PC-3 (cell line): ENCODE data around the gene GSG1L. TPM values are rescaled to one million over a fixed set of nuclear protein-coding genes. Genes with fewer than 3 reads are reported as not detected.
A peak's percentile ranks its signal among the peaks of the same experiment; 100 is the strongest.

Source experiments
- ATAC-seq: fragments of 200-7000 bp; cut with Tn5 transposase; 2 replicates; pipeline ENCODE4 v1.9.1; 2020; ENCODE audit warnings: mild to moderate bottlenecking, moderate library complexity
- BruUV-seq: library from RNA; stranded (reverse); fragments of 400-500 nt; replicated peaks from 2 replicates; lab custom pipeline; 2021; lab: Mats Ljungman, UMichigan
- CTCF ChIA-PET: fragments of 300-600 bp; sonication (Branson Sonifier 250); formaldehyde crosslinking; loops from one replicate; lab custom pipeline; 2022; ENCODE audit warnings: antibody characterized with exemption; lab: Charles Lee
- POLR2A ChIA-PET: fragments of 300-600 bp; sonication (Branson Sonifier 250); formaldehyde crosslinking; loops from one replicate; lab custom pipeline; 2022; ENCODE audit warnings: antibody characterized with exemption; ENCODE audit not compliant: unreplicated experiment; lab: Charles Lee
- DNase-seq: peaks from one replicate; pipeline ENCODE4 v3.0.0-alpha.2; 2015
- H2AFZ ChIP-seq: fragments of 300-600 bp; sonication (generic); 2 replicates; pipeline ENCODE4 v1.6.0; 2016; ENCODE audit warnings: antibody characterized with exemption, low read length
- H3F3A ChIP-seq: fragments of 300-600 bp; sonication (generic); one replicate; pipeline ENCODE4 v1.6.0; 2017; ENCODE audit warnings: antibody characterized with exemption, low read length, control low read depth, mild to moderate bottlenecking; ENCODE audit not compliant: unreplicated experiment
- H3K27ac ChIP-seq: fragments of 300-600 bp; sonication (generic); 2 replicates; pipeline ENCODE4 v1.5.1; 2016; ENCODE audit warnings: mild to moderate bottlenecking, low read length
- H3K27me3 ChIP-seq: fragments of 300-600 bp; sonication (generic); 2 replicates; pipeline ENCODE4 v1.6.1; 2016; ENCODE audit warnings: low read length, mixed read lengths
- H3K36me3 ChIP-seq: fragments of 300-600 bp; sonication (generic); 2 replicates; pipeline ENCODE4 v1.6.1; 2016; ENCODE audit warnings: low read depth, mixed run types, low read length, mixed read lengths
- H3K4me1 ChIP-seq: fragments of 300-600 bp; sonication (generic); 2 replicates; pipeline ENCODE4 v1.5.1; 2016; ENCODE audit warnings: low read length; ENCODE audit not compliant: insufficient read depth
- H3K4me2 ChIP-seq: fragments of 300-600 bp; sonication (generic); 2 replicates; pipeline ENCODE4 v1.6.0; 2016; ENCODE audit warnings: low read length
- H3K4me3 ChIP-seq: fragments of 300-600 bp; sonication (generic); 2 replicates; pipeline ENCODE4 v1.5.1; 2016; ENCODE audit warnings: mild to moderate bottlenecking, low read length, mixed read lengths
- H3K79me2 ChIP-seq: fragments of 300-600 bp; sonication (generic); 2 replicates; pipeline ENCODE4 v1.6.1; 2017; ENCODE audit warnings: low read length, mixed read lengths
- H3K9ac ChIP-seq: fragments of 300-600 bp; sonication (generic); 2 replicates; pipeline ENCODE4 v1.6.0; 2016; ENCODE audit warnings: mild to moderate bottlenecking, low read length
- H3K9me2 ChIP-seq: fragments of 300-600 bp; sonication (generic); replicated peaks from 2 replicates; pipeline ENCODE4 v1.6.1; 2016; ENCODE audit warnings: mixed run types, low read length, mixed read lengths
- H3K9me3 ChIP-seq: fragments of 300-600 bp; sonication (generic); 2 replicates; pipeline ENCODE4 v1.6.1; 2016; ENCODE audit warnings: low read length, mixed read lengths
- H4K20me1 ChIP-seq: fragments of 300-600 bp; sonication (generic); 2 replicates; pipeline ENCODE4 v1.6.1; 2016; ENCODE audit warnings: low read length, mixed read lengths
- CTCF ChIP-seq: fragments of 300-600 bp; sonication (generic); conservative IDR thresholded peaks from 2 replicates; pipeline ENCODE4 v1.5.1; 2017; ENCODE audit warnings: antibody characterized with exemption, low read depth, mild to moderate bottlenecking, low read length
- EZH2 ChIP-seq: fragments of 300-600 bp; sonication (generic); IDR thresholded peaks from one replicate; pipeline ENCODE4 v1.6.1; 2017; ENCODE audit warnings: antibody characterized with exemption, mild to moderate bottlenecking, low read length; ENCODE audit not compliant: unreplicated experiment
- EZH2phosphoT487 ChIP-seq: fragments of 300-600 bp; sonication (generic); IDR thresholded peaks from 2 replicates; pipeline ENCODE4 v1.6.1; 2018; ENCODE audit warnings: mild to moderate bottlenecking, antibody characterized with exemption, low read length, borderline replicate concordance
- intact Hi-C: fragments of 100-400 bp; cut with micrococcal nuclease; formaldehyde crosslinking; loops from 2 replicates; pipeline ENCODE4 v1.9.0; 2023
- total RNA-seq: library from RNA; depleted of rRNA; stranded (reverse); fragments of >200 nt; gene quantifications from 2 replicates; pipeline ENCODE4 v1.2.3, GENCODE V29; 2014

GSG1L gene
- total RNA-seq, 1 experiment from 2014 or later: not detected

- H3K36me3 ChIP-seq: peaks cover 12% of the 10 kb centered on the region
- no peak overlapping the region for H3K4me3 ChIP-seq
- no peak overlapping the region for H3K9ac ChIP-seq
- no TSS peak for BruUV-seq
- no peaks in the 10 kb centered on the region for H4K20me1 ChIP-seq
- TF ChIP-seq CTCF (no peak), EZH2 (no peak), EZH2phosphoT487 (no peak)
- no peak overlapping the region for H2AFZ ChIP-seq
- no peaks in the 10 kb centered on the region for H3K79me2 ChIP-seq
- ATAC-seq: no peak
- CTCF ChIA-PET: no interaction called here
- no peaks in the 10 kb centered on the region for H3K9me2 ChIP-seq
- POLR2A ChIA-PET: no interaction called here
- no peaks in the 10 kb centered on the region for H3F3A ChIP-seq
- 0 out of 2 replicates have a peak, but pooled peaks cover 4% of the 10 kb centered on the region for H3K9me3 ChIP-seq
- no peaks in the 10 kb centered on the region for H3K27me3 ChIP-seq
- H3K4me1 ChIP-seq: peaks cover 12% of the 10 kb centered on the region
- H3K27ac ChIP-seq: no peak overlapping the region
- no peak overlapping the region for H3K4me2 ChIP-seq
- intact Hi-C loops: no loop called here
- no peak for DNase-seq
Observed at GRCh38 chr16:27760789-27761176, 302.7 kb downstream of the GSG1L start.

- Histone ChIP-seq H3K36me3 (peaks cover 12% of the 10 kb centered on the region), H3F3A (no peaks in the 10 kb centered on the region), H3K9me2 (no peaks in the 10 kb centered on the region), H3K9me3 (0 out of 2 replicates have a peak, but pooled peaks cover 4% of the 10 kb centered on the region), H4K20me1 (no peaks in the 10 kb centered on the region), H3K4me3 (no peak overlapping the region), H3K4me1 (peaks cover 12% of the 10 kb centered on the region), H2AFZ (no peak overlapping the region), H3K4me2 (no peak overlapping the region), H3K79me2 (no peaks in the 10 kb centered on the region), H3K9ac (no peak overlapping the region), H3K27me3 (no peaks in the 10 kb centered on the region), H3K27ac (no peak overlapping the region)
- intact Hi-C loops: no loop called here
- DNase-seq (no peak), ATAC-seq (no peak)
- ChIA-PET CTCF (no interaction called here), POLR2A (no interaction called here)
- TF ChIP-seq EZH2: no peak
- TF ChIP-seq EZH2phosphoT487: no peak
- TF ChIP-seq CTCF: no peak
- no TSS peak for BruUV-seq
Observed at GRCh38 chr16:27759967-27760788, 303.3 kb downstream of the GSG1L start.

- Histone ChIP-seq H3K4me1 (peaks cover 12% of the 10 kb centered on the region), H3K27ac (no peak overlapping the region), H3F3A (no peaks in the 10 kb centered on the region), H2AFZ (no peak overlapping the region), H3K9me2 (no peaks in the 10 kb centered on the region), H3K79me2 (no peaks in the 10 kb centered on the region), H3K36me3 (peaks cover 8% of the 10 kb centered on the region), H3K4me3 (no peak overlapping the region), H3K9ac (no peak overlapping the region), H4K20me1 (no peaks in the 10 kb centered on the region), H3K9me3 (0 out of 2 replicates have a peak, but pooled peaks cover 4% of the 10 kb centered on the region), H3K27me3 (no peaks in the 10 kb centered on the region), H3K4me2 (peak overlapping the region; percentile 25; the same call in 1 of the 2 replicates)
- intact Hi-C loops: no loop called here
- ChIA-PET CTCF (interaction anchor here (0.5 kb wide), 1 partner anchor 809 kb away, joined by 4 read pairs; no protein-coding TSS in a partner anchor), POLR2A (no interaction called here)
- BruUV-seq: no TSS peak
- DNase-seq (peak; percentile 67), ATAC-seq (peak; percentile 76)
- TF ChIP-seq EZH2 (no peak), EZH2phosphoT487 (no peak), CTCF (no peak)
Observed at GRCh38 chr16:27759301-27759871, 304.1 kb downstream of the GSG1L start.
